ENCODE measurements around the gene GEMIN7. TPM values are rescaled to one million over a fixed set of nuclear protein-coding genes. Genes with fewer than 3 reads are reported as not detected.

GEMIN7 gene
- total RNA-seq, 1 experiment from 2014 or later: 46.0 TPM

DNA sequence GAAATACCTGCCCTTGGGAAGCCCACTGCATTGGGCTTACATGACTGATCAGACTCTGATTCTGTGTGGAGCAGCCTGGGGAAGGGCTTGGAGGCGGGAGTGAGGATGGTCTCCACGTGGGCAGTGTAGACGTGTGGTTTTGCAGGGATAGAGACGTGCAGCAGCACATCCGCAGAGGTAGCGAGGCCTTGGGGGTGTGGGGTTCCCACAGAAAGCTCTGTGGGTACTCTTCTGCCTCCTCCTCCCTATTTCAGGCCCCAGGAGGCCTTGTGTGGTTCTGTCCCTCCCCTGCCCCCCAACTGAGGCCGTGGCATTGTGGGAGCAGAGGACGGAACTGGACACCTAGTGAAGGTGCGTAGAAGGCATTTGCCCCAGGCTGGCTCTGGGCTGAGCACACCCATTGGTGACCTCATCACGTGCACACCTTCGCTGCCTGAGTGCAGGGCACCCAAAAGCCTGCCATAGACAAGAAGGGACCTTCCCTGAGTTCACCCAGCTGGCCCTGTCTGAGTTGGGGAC is 42.8 kb downstream of the GEMIN7 start:
- Histone ChIP-seq H3K79me2 (ENCODE audit: insufficient read depth, low read length) (no peaks in the 10 kb centered on the region; the same call in 1 of the 2 replicates), H2BK5ac (ENCODE audit: insufficient read length, low read length) (no peak overlapping the region), H3K18ac (ENCODE audit: insufficient read length, low read depth, low read length) (no peak overlapping the region), H2AFZ (ENCODE audit: low read length) (no peak overlapping the region), H3K23ac (ENCODE audit: insufficient read length, low read depth, low read length) (no peak overlapping the region), H4K20me1 (ENCODE audit: control insufficient read depth, insufficient read depth, insufficient read length) (peaks cover 2% of the 10 kb centered on the region), H3K14ac (ENCODE audit: insufficient read depth, low read length) (no peak overlapping the region), H3K4me2 (ENCODE audit: insufficient read depth, insufficient read length, low read length) (no peak overlapping the region), H3K9me3 (ENCODE audit: control insufficient read depth, low read depth, low read length) (no peaks in the 10 kb centered on the region), H3K27me3 (ENCODE audit: insufficient read depth, low read length) (no peaks in the 10 kb centered on the region), H3K23me2 (ENCODE audit: insufficient read length, low read depth, low read length, poor library complexity, severe bottlenecking) (no peaks in the 10 kb centered on the region), H4K8ac (replicated peaks; ENCODE audit: insufficient read length, low read depth, low read length) (no peak overlapping the region), H3K56ac (ENCODE audit: insufficient read length, low read depth, low read length) (no peak overlapping the region), H3K4me1 (ENCODE audit: insufficient read depth, low read length) (no peaks in the 10 kb centered on the region), H3T11ph (ENCODE audit: low read length) (no peak overlapping the region), H4K91ac (ENCODE audit: insufficient read length, low read depth, low read length) (no peak overlapping the region), H2BK15ac (ENCODE audit: low read depth, low read length) (no peak overlapping the region), H2BK12ac (ENCODE audit: insufficient read length, low read depth, low read length) (no peak overlapping the region), H3K27ac (ENCODE audit: insufficient read length, low read depth, low read length) (no peak overlapping the region), H3K4ac (ENCODE audit: low read depth, low read length) (no peak overlapping the region), H2BK120ac (ENCODE audit: low read depth, low read length, poor library complexity, severe bottlenecking) (no peak overlapping the region), H3K9ac (ENCODE audit: extremely low read depth, insufficient read length, low read length) (no peak overlapping the region), H3K79me1 (ENCODE audit: insufficient read depth, low read depth, low read length, poor library complexity, severe bottlenecking) (peaks cover 6% of the 10 kb centered on the region), H2AK5ac (ENCODE audit: insufficient read length, low read length) (no peak overlapping the region), H4K5ac (ENCODE audit: insufficient read length, low read depth, low read length) (no peak overlapping the region), H2BK20ac (ENCODE audit: low read depth, low read length, poor library complexity, severe bottlenecking) (no peak overlapping the region)
- TF ChIP-seq, protein P1, sequence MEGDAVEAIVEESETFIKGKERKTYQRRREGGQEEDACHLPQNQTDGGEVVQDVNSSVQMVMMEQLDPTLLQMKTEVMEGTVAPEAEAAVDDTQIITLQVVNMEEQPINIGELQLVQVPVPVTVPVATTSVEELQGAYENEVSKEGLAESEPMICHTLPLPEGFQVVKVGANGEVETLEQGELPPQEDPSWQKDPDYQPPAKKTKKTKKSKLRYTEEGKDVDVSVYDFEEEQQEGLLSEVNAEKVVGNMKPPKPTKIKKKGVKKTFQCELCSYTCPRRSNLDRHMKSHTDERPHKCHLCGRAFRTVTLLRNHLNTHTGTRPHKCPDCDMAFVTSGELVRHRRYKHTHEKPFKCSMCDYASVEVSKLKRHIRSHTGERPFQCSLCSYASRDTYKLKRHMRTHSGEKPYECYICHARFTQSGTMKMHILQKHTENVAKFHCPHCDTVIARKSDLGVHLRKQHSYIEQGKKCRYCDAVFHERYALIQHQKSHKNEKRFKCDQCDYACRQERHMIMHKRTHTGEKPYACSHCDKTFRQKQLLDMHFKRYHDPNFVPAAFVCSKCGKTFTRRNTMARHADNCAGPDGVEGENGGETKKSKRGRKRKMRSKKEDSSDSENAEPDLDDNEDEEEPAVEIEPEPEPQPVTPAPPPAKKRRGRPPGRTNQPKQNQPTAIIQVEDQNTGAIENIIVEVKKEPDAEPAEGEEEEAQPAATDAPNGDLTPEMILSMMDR (conservative IDR thresholded peaks at IDR 0.05): no peak
- H3K4me1 Mint-ChIP-seq: peaks cover 18 to 19% of the 10 kb centered on the region in 2 experiments
- no peaks in the 10 kb centered on the region for H3K9me3 Mint-ChIP-seq
- WGBS (ENCODE audit: extremely low coverage, insufficient read length, low lambda C conversion rate): no CpG with 5 or more reads among the region's 11 CpGs
- no peak for DNase-seq
- peaks cover 0 to 4% (median 0%) of the 10 kb centered on the region in 3 experiments; a peak in 1 of 7 replicates for H3K36me3 Mint-ChIP-seq (ENCODE audit: insufficient read depth in 1 of 3, low read depth in 3 of 3)
- no peaks in the 10 kb centered on the region for H3K27me3 Mint-ChIP-seq (ENCODE audit: low read depth)
- H3K4me3 Mint-ChIP-seq: peak overlapping the region in 1 of 2 experiments; percentile 30; a peak in 1 of 5 replicates
- peak overlapping the region in 2 of 3 experiments; percentile 54 to 59; a peak in 1 of 7 replicates for H3K27ac Mint-ChIP-seq

All from H9 (cell line).